ENCODE measurements around the gene NTRK1. TPM values are rescaled to one million over a fixed set of nuclear protein-coding genes. Genes with fewer than 3 reads are reported as not detected.

NTRK1 gene
- total RNA-seq, 1 experiment from 2014 or later = 0.89 TPM

DNA sequence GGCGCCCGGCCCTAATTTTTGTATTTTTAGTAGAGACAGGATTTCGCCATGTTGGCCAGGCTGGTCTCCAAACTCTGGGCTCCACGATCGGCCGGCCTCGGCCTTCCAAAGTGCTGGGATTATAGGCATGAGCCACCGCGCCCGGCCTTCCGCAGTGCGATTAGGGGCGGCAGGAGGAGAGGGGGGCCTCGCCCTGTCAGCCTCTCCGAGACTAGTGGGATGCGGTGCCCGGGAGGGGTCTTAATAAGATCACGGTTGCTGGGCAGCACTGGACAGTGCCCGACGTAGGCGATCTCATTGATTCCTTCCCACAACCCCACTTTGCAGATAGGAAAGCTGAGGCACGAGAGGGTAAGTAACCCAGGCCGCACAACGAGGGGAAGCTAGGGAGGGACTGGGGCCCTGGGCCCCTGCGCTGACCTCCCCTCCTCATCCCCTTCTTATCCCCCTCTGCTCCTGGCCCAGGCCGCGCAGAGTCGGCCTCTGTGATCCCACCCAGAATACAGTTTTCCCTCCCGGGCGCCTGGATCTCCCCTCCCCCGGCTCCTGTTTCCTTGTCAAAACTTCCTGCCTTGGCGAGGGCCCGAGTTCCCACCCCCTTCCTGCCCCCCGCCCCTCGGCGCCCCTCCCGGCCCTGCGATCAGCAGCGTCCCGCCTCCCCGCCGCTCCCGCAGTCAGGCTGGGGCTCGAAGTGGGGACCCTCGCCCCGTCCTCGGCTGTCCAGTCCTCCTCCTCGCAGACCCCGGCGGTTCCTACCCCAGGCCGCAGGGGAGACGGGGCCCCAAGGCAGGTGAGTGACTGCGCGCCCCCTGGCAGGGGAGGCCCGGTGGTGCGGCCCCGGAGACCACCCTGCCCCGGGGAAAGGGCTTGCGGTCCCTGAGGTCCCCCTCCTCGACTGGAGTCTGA lies 32.6 kb downstream of the NTRK1 start, which contains the start of gene PEAR1:
Gene PEAR1, plus strand, starts transcription at position 671 of the 906 bp plus-strand sequence. CDS start 10,209 bp downstream, outside the sequence.
- Histone ChIP-seq H3K79me2 (ENCODE audit: insufficient read depth, low read length) (no peaks in the 10 kb centered on the region), H4K20me1 (ENCODE audit: insufficient read depth) (no peaks in the 10 kb centered on the region), H3K4me3 (replicated peaks in 1 of 2; ENCODE audit: low read depth in 1 of 2, low read length in 2 of 2) (peak within 1 kb of the TSS in 1 of 2 experiments; percentile 18; a peak in 1 of 4 replicates), H3K9me3 (ENCODE audit: control insufficient read depth in 1 of 2, insufficient read depth in 1 of 2, low read depth in 1 of 2, low read length in 2 of 2) (no peaks in the 10 kb centered on the region), H3K4me1 (ENCODE audit: control insufficient read depth in 1 of 2, insufficient read depth in 2 of 2, low read length in 2 of 2) (peaks cover 32 to 68% of the 10 kb centered on the region in 2 experiments), H3K9me2 (ENCODE audit: insufficient read depth) (no peaks in the 10 kb centered on the region), H2AFZ (ENCODE audit: low read depth, low read length, poor library complexity, severe bottlenecking) (no peak within 1 kb of the TSS), H3K27me3 (ENCODE audit: insufficient read depth, low read length) (no peaks in the 10 kb centered on the region), H3K9ac (ENCODE audit: low read length) (no peak within 1 kb of the TSS; the same call in 1 of the 2 replicates), H3K36me3 (ENCODE audit: control insufficient read depth in 1 of 2, insufficient read depth in 2 of 2, low read length in 2 of 2) (no peaks in the 10 kb centered on the region), H3K4me2 (ENCODE audit: low read length) (peak within 1 kb of the TSS; percentile 62), H3K27ac (ENCODE audit: low read depth, low read length) (no peak within 1 kb of the TSS)
- BruUV-seq (replicated peaks) = no TSS peak
- ChIA-PET CTCF (interaction anchor here (0.6 to 4.6 kb wide), 6 partner anchors 27 to 244 kb away, joined by 3 to 62 read pairs (median 6); partner anchors contain the start of gene LRRC71), RAD21 (ENCODE audit: low non-redundant PET in 1 of 2, low total read pairs in 2 of 2, uncharacterized antibody in 2 of 2, unreplicated experiment in 2 of 2) (interaction anchor here (0.6 to 0.8 kb wide), 5 partner anchors 27 to 301 kb away, joined by 3 to 4 read pairs (median 3); partner anchors contain the start of gene LRRC71 (in 1 of the 2)), POLR2A (no interaction called here)
- ATAC-seq (no peak), DNase-seq (ENCODE audit: low read depth, low spot score) (no peak)
- intact Hi-C loops (cut with micrococcal nuclease) = no loop called here
- no peak for TF ChIP-seq CEBPB (IDR thresholded peaks at IDR 0.05; ENCODE audit: low read depth)
- TF ChIP-seq, protein P1, sequence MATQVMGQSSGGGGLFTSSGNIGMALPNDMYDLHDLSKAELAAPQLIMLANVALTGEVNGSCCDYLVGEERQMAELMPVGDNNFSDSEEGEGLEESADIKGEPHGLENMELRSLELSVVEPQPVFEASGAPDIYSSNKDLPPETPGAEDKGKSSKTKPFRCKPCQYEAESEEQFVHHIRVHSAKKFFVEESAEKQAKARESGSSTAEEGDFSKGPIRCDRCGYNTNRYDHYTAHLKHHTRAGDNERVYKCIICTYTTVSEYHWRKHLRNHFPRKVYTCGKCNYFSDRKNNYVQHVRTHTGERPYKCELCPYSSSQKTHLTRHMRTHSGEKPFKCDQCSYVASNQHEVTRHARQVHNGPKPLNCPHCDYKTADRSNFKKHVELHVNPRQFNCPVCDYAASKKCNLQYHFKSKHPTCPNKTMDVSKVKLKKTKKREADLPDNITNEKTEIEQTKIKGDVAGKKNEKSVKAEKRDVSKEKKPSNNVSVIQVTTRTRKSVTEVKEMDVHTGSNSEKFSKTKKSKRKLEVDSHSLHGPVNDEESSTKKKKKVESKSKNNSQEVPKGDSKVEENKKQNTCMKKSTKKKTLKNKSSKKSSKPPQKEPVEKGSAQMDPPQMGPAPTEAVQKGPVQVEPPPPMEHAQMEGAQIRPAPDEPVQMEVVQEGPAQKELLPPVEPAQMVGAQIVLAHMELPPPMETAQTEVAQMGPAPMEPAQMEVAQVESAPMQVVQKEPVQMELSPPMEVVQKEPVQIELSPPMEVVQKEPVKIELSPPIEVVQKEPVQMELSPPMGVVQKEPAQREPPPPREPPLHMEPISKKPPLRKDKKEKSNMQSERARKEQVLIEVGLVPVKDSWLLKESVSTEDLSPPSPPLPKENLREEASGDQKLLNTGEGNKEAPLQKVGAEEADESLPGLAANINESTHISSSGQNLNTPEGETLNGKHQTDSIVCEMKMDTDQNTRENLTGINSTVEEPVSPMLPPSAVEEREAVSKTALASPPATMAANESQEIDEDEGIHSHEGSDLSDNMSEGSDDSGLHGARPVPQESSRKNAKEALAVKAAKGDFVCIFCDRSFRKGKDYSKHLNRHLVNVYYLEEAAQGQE (IDR thresholded peaks at IDR 0.05; ENCODE audit: low read depth) = no peak
- TF ChIP-seq CBX3 (IDR thresholded peaks at IDR 0.05; ENCODE audit: low read depth) = no peak
- no peak for TF ChIP-seq JUND (IDR thresholded peaks at IDR 0.05)
- no peak for TF ChIP-seq RAD21 (IDR thresholded peaks at IDR 0.05; ENCODE audit: low read depth)
- no peak for TF ChIP-seq EZH2phosphoT487 (IDR thresholded peaks at IDR 0.05; ENCODE audit: borderline replicate concordance)
- TF ChIP-seq ZNF274 (IDR thresholded peaks at IDR 0.05; ENCODE audit: low read depth, low read length) = no peak
- no peak for TF ChIP-seq POLR2A (IDR thresholded peaks at IDR 0.05; ENCODE audit: borderline replicate concordance, extremely low read depth, insufficient read depth, insufficient read length)
- no peak for TF ChIP-seq EZH2 (IDR thresholded peaks at IDR 0.05)
- TF ChIP-seq, protein P2, sequence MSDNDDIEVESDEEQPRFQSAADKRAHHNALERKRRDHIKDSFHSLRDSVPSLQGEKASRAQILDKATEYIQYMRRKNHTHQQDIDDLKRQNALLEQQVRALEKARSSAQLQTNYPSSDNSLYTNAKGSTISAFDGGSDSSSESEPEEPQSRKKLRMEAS (IDR thresholded peaks at IDR 0.05) = no peak
- no peak for TF ChIP-seq SIN3A (IDR thresholded peaks at IDR 0.05; ENCODE audit: low read depth)
- TF ChIP-seq YY1 (IDR thresholded peaks at IDR 0.05; ENCODE audit: extremely low read depth, insufficient replicate concordance, low read depth, low read length) = no peak
- TF ChIP-seq FOSL1 (IDR thresholded peaks at IDR 0.05; ENCODE audit: low read depth) = no peak

Data from HCT116 (cell line).